Esophagus (tissue), 2 donors: Measurements from ENCODE around the gene CDKAL1. TPM values are rescaled to one million over a fixed set of nuclear protein-coding genes. Genes with fewer than 3 reads are reported as not detected.
"Not testable (repeated sequence)": the region's sequence is repeated elsewhere in the genome, so short reads cannot be mapped to it uniquely, and the experiment has no call there.

Experiments used
- H3K27ac ChIP-seq, 2 donors: one replicate each; pipeline ENCODE4 v1.5.1; 2013; ENCODE audit warnings: low read depth in 2 of 2, mild to moderate bottlenecking in 2 of 2, inconsistent platforms in 1 of 2, low read length in 1 of 2, moderate library complexity in 1 of 2
- H3K27me3 ChIP-seq, 2 donors: one replicate each; pipeline ENCODE4 v1.6.1; 2013; ENCODE audit warnings: low read length in 2 of 2, control low read depth in 1 of 2, mild to moderate bottlenecking in 1 of 2; ENCODE audit not compliant: insufficient read depth in 2 of 2, control insufficient read depth in 1 of 2
- H3K36me3 ChIP-seq, 2 donors: one replicate each; pipeline ENCODE4 v1.6.1; 2013; ENCODE audit warnings: low read length in 1 of 2; ENCODE audit not compliant: control insufficient read depth in 2 of 2, insufficient read depth in 2 of 2
- H3K4me1 ChIP-seq, 2 donors: one replicate each; pipeline ENCODE4 v1.6.1; 2013; ENCODE audit warnings: low read length in 1 of 2; ENCODE audit not compliant: control insufficient read depth in 2 of 2, insufficient read depth in 2 of 2
- H3K4me3 ChIP-seq, 2 donors: one replicate each; pipeline ENCODE4 v1.5.1; 2013; ENCODE audit warnings: low read length in 2 of 2, mild to moderate bottlenecking in 2 of 2, low read depth in 1 of 2, moderate library complexity in 1 of 2
- H3K9me3 ChIP-seq, 2 donors: one replicate each; pipeline ENCODE4 v1.6.1; 2013; ENCODE audit warnings: mild to moderate bottlenecking in 2 of 2, low read depth in 1 of 2, low read length in 1 of 2, moderate library complexity in 1 of 2; ENCODE audit not compliant: control insufficient read depth in 2 of 2, insufficient read depth in 1 of 2
- WGBS, 2 donors: extraction: QIAGEN DNeasy Blood & Tissue Kit; methylation state at CpG; one replicate each; pipeline ENCODE4 v1.1.7; 2013; 5-methylcytosine and 5-hydroxymethylcytosine counted together
- polyA plus RNA-seq, 2 donors: library from polyadenylated mRNA; stranded (reverse); fragments of 200-250 nt; gene quantifications; one replicate each; pipeline ENCODE4 v1.2.3, GENCODE V29; 2013
- donor health status: healthy with polysubstance abuse.
- donor health status: Bipolar disorder and iron deficiency.

Gene CDKAL1
- polyA plus RNA-seq, 2 donors, result 3.5 TPM

DNA sequence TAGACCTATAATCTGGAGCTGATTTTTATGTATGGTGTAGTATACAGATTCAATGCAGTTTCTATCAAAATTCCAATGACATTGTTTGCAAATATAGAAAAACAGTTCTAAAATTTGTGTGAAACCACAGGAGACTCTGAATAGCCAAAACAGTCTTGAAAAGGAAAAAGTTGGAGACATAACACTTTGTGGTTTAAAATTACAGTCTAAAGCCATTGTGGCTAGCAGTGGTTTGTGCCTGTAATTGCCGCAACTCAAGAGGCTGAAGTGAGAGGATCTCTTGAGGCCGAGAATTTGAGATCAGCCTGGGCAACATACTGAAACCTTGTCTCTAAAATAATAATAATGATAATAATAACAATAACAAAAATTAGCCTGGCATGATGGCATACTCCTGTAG is 213.7 kb downstream of the CDKAL1 start:
- Histone ChIP-seq H3K9me3 (no peaks in the 10 kb centered on the region), H3K27me3 (no peaks in the 10 kb centered on the region), H3K4me3 (no peak overlapping the region), H3K27ac (no peak overlapping the region), H3K36me3 (no peaks in the 10 kb centered on the region), H3K4me1 (no peaks in the 10 kb centered on the region)
- WGBS, 2 donors, result 91 to 96% methylated on average over 2 of the region's 2 CpGs

DNA sequence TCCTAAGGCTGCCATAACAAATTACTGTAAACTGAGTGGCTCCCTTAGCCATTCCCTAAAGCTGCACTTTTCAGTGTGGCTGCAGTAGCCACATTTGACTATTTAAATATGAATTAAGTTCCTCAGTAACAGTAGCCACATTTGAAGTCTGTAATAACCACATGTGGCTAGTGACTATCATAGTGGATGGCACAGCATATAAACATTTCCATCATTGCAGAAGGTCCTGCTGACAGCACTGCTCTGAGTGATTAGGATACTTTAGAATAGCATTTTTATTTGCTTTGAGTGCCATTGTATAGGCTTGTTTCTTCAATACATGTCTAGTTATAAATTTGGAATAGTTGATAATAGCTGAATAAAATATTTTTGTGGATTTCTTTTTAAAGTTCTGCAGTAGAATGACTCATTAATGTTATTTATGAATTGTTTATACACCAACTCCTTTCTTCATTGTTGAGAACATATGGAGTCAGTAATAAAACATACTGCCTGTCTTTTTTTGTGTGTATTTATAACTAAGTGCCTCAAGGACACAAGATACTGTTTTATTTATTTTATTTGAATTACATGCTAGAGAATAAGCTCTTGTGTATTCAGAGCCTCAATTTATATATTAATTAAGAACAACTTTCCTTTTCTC is 217.2 kb downstream of the CDKAL1 start:
- Histone ChIP-seq H3K4me3 (no peak overlapping the region), H3K9me3 (no peaks in the 10 kb centered on the region), H3K27me3 (no peaks in the 10 kb centered on the region), H3K4me1 (no peaks in the 10 kb centered on the region), H3K27ac (no peak overlapping the region), H3K36me3 (no peaks in the 10 kb centered on the region)

DNA sequence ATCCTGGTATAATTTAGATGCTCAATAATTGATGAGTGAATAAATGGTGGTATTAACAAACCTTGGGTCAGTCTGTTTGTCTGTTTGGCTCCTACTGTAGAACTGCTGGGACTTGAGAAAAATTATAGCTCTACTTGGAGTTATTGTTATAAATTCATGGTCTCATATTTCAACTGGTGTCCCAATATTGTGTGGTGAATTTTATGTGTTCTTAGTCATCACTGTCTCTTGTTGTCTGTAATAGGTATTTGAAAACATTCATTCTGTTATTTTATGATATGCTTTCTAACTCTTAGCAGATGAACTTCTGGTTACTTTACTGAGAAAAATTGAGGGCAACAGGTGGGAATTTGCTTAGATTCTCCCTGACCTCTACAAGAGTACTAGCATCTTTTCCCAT is 221.4 kb downstream of the CDKAL1 start:
- H3K36me3 ChIP-seq, result no peaks in the 10 kb centered on the region
- H3K27ac ChIP-seq, result no peak overlapping the region
- no peaks in the 10 kb centered on the region for H3K4me1 ChIP-seq
- no peak overlapping the region for H3K4me3 ChIP-seq
- no peaks in the 10 kb centered on the region for H3K9me3 ChIP-seq
- H3K27me3 ChIP-seq, result no peaks in the 10 kb centered on the region

DNA sequence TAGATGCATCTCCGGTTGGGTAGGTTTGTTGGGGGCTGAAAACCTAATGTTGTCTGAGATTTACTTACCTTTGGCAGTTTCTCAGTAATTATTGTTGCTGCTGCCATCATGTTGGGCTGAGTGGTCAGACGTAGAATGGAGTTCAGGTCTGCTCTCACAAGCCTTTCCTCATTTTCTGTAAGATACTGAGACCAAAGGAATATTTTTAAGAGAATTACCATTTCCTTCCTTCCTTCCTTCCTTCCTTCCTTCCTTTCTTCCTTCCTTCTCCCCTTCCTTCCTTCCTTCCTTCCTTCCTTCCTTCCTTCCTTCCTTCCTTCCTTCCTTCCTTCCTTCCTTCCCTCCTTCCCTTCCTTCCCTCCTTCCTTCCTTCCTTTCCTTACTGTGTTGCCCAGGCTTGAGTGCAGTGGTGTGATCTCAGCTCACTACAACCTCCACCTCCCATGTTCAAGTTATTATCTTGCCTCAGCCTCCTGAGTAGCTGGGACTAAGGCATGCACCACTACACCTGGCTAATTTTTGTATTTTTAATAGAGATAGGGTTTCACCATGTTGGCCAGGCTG is 222.4 kb downstream of the CDKAL1 start:
- H3K4me3 ChIP-seq, H3K36me3 ChIP-seq, H3K4me1 ChIP-seq, H3K9me3 ChIP-seq, H3K27me3 ChIP-seq, H3K27ac ChIP-seq: not testable (repeated sequence)
- WGBS, 2 donors, result 94 to 100% methylated on average over 2 of the region's 2 CpGs

DNA sequence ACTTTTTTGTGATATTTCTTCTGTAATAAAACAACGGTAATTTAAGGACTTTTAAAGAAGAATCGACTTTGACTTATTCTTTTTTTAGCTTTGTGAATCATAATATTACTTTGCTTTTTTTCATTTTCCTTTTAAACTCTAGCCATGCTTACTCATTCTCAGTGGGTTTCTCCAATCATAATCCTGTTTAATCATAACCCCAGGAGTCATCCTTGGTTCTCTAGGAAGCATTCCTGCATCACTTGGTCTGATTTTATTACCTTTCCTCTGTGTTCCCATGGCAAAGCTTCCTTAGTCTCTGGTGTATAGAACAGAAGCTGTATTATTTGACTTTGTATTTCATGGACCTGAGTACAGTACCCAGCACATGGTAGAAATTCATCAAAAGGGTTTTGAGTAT is 223.5 kb downstream of the CDKAL1 start:
- no peaks in the 10 kb centered on the region for H3K9me3 ChIP-seq
- H3K27ac ChIP-seq, result no peak overlapping the region
- WGBS, 2 donors, result 70 to 82% methylated on average over 2 of the region's 2 CpGs
- H3K27me3 ChIP-seq, result no peaks in the 10 kb centered on the region
- no peak overlapping the region for H3K4me3 ChIP-seq
- H3K4me1 ChIP-seq, result no peaks in the 10 kb centered on the region
- no peaks in the 10 kb centered on the region for H3K36me3 ChIP-seq

DNA sequence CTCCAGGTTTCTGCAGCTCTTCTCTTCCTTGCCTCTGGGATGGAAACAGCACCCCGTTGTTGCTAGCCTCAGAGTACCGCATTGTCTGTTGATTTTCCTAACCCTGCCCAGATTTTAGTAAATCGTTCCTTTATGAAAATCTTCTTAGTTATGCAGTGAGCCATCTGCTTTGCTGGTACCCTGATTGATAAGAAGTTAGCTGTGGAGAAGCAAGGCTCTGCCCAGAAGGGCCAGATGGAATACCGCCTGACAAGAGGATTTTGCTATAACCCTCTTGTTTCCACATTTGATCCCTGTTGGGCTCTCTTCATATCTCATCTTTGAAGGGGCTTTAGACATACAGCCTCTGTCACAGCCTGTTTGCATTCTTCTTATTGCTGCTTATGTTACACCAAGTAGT is 229.0 kb downstream of the CDKAL1 start:
- Histone ChIP-seq H3K27ac (no peak overlapping the region), H3K9me3 (no peaks in the 10 kb centered on the region), H3K36me3 (no peaks in the 10 kb centered on the region), H3K4me3 (no peak overlapping the region), H3K27me3 (no peaks in the 10 kb centered on the region), H3K4me1 (no peaks in the 10 kb centered on the region)
- 91 to 93% methylated on average over 4 of the region's 4 CpGs for WGBS, 2 donors

DNA sequence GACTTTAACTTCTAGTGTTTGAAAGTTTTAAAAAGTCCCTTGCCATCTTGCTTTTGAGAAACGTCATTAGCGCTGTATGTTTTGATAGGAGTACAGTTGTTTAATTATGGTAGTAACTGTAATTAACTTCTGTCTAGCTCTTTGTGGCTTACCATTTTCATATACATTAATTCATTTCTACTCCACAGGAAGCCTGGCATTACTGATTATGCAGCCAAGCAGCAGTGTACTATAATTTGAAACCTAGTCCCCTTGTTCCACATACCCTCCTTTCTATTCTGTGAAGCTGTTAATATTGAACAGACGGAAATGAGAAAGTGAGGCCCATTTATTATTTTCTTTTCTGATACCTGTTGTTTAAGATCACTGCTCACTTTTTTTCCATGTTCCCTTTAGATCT is 235.4 kb downstream of the CDKAL1 start:
- no peak overlapping the region for H3K4me3 ChIP-seq
- WGBS, 2 donors, result 94 to 96% methylated on average over 3 of the region's 3 CpGs
- no peaks in the 10 kb centered on the region for H3K4me1 ChIP-seq
- H3K9me3 ChIP-seq, result no peaks in the 10 kb centered on the region
- H3K27ac ChIP-seq, result no peak overlapping the region
- no peaks in the 10 kb centered on the region for H3K36me3 ChIP-seq
- no peaks in the 10 kb centered on the region for H3K27me3 ChIP-seq

DNA sequence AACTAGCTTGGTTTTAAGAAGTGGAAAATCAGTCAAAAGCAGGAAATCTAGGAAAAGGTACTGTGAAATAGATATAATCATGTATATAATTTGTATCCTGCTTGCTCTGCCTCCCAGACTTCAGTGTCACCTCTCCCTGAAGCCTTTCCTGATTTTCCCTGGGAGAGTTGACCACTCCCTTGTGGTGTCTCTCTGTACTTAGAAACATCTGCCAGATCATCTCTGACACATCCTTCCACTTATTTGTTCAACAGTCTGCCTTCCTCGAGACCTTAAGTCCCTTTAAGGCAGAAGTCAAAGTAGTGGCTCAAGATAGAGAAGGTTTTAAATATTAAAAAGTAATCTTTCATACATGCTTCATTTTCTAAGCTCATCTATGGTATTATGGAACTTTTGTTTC is 236.5 kb downstream of the CDKAL1 start:
- no peak overlapping the region for H3K4me3 ChIP-seq
- no peaks in the 10 kb centered on the region for H3K36me3 ChIP-seq
- H3K27me3 ChIP-seq, result no peaks in the 10 kb centered on the region
- no peak overlapping the region for H3K27ac ChIP-seq
- H3K4me1 ChIP-seq, result no peaks in the 10 kb centered on the region
- H3K9me3 ChIP-seq, result no peaks in the 10 kb centered on the region
- 71 to 75% methylated on average over 1 of the region's 1 CpG for WGBS, 2 donors

DNA sequence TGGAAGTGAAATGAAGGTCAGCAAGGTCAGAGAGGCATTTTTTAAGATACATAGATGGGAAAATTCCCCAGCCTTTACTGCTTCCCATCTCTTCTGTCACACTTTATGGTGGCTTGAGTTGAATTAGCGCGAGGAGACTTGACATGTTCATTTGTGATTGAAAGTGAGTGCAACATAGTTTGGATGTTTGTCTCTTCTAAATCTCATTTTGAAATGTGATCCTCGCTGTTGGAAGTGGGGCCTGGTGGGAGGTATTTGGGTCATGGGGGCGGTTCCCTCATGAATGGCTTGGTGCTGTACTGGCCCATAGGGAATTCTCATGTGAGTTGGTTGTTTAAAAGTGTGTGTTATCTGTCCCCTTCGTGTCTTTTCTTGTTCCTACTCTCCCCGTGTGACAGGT is 237.2 kb downstream of the CDKAL1 start:
- Histone ChIP-seq H3K36me3 (no peaks in the 10 kb centered on the region), H3K27me3 (no peaks in the 10 kb centered on the region), H3K27ac (no peak overlapping the region), H3K9me3 (no peaks in the 10 kb centered on the region), H3K4me3 (no peak overlapping the region), H3K4me1 (no peaks in the 10 kb centered on the region)
- WGBS, 2 donors, result 79 to 82% methylated on average over 6 of the region's 6 CpGs

DNA sequence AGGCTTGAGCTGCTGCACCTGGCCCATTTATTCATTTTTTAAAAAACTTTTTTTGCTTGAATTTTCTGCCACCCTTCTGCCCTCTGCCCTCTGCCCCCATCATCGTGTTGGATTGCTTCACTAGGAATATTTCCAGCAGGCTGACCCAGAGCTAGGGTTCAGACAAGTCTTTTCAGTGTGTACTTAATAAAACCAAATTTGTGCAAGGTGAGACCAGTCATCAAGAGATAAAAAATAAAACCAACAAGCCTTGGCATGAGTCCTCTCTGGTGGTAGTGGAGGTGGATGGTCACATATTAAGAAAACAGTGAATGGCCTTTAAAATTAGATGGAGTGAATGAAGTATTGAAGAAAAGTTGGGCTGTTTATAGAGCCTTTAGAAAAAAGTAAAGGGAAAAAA is 239.6 kb downstream of the CDKAL1 start:
- Histone ChIP-seq H3K4me1 (no peaks in the 10 kb centered on the region), H3K27ac (no peak overlapping the region), H3K36me3 (no peaks in the 10 kb centered on the region), H3K27me3 (no peaks in the 10 kb centered on the region), H3K9me3 (no peaks in the 10 kb centered on the region), H3K4me3 (no peak overlapping the region)
- WGBS, 2 donors, result 69 to 82% methylated on average over 1 of the region's 1 CpG
